Activated CD8-positive, alpha-beta memory T cell treated with anti-CD3 and anti-CD28 coated beads for 36 hours (primary cell): ENCODE results near the gene LTB4R2. TPM values are rescaled to one million over a fixed set of nuclear protein-coding genes. Genes with fewer than 3 reads are reported as not detected.

ENCODE experiments used
- CTCF ChIA-PET: fragments of 350-600 bp; sonication (Branson Sonifier 250); formaldehyde crosslinking; loops from one replicate; lab custom pipeline; 2021; ENCODE audit warnings: antibody characterized with exemption; lab: Charles Lee
- POLR2A ChIA-PET: fragments of 350-600 bp; sonication (Branson Sonifier 250); formaldehyde crosslinking; loops from one replicate; lab custom pipeline; 2021; ENCODE audit warnings: antibody characterized with exemption; lab: Charles Lee
- total RNA-seq, 2 experiments: library from RNA; stranded (reverse); gene quantifications; one replicate each; pipeline ENCODE4 v1.2.3, GENCODE V29; 2021

LTB4R2 gene
- 10 to 100 TPM in 1 of 2 experiments, 1 to 10 TPM in 1; 9.3 to 10.4 TPM for total RNA-seq

DNA sequence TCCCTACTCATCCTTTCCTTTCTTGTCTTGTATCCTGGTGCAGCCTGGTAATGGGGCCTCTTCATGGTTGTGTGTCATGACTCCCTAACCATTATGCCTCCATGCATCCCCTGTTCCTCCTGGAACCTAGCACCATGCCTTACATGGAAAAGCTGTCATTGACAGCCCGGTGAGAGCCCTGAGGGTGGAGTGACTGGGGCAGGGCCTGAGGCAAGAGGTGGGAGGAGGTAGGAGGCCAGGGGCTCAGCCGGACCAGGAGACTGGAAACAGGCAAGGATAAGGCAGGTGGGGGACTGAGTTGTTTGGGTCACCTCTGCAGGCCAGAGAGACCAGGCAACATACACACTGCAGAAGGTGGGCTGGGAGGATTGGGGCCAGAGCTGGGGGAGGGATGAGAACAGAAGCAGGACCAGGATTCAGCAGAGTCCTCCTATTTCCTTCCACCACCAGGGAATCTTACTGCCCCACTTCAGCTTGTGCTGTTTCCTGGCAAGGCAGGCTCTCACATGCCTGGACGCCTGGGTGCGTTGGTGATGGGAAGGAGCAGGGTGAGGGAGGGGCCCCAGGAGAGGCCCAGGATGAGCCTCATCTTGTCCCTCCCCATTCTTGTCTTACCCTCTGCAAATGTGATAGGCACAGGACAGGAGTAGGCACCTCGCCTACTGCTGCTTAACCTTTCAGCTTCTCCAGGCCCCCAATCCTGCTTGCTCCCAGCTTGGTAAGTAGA is at the start of gene LTB4R2:
Gene LTB4R2 (plus strand): TSS at position 603 of the 727 bp plus-strand sequence. CDS start 525 bp downstream, outside the sequence.
- CTCF ChIA-PET: interaction anchor here (0.8 to 8.6 kb wide), 10 partner anchors 11 to 127 kb away, joined by 3 to 57 read pairs (median 15); partner anchors contain the start of genes ADCY4, CBLN3, DHRS1 and KHNYN
- POLR2A ChIA-PET: interaction anchor here (0.9 to 2.6 kb wide), 4 partner anchors 9 to 121 kb away, joined by 3 to 21 read pairs (median 6); partner anchors contain the start of genes DHRS1, NOP9 and TINF2

- ChIA-PET CTCF (interaction anchor here (0.6 kb wide), 1 partner anchor 709 kb away, joined by 4 read pairs; no protein-coding TSS in a partner anchor), POLR2A (no interaction called here)
Observed at GRCh38 chr14:24260780-24261157, 49.2 kb upstream of the LTB4R2 start.

GRCh38 chr14:24261256-24261968 is 48.5 kb upstream of the LTB4R2 start:
- ChIA-PET POLR2A (no interaction called here), CTCF (interaction anchor here (0.6 kb wide), 1 partner anchor 709 kb away, joined by 4 read pairs; no protein-coding TSS in a partner anchor)

- POLR2A ChIA-PET: no interaction called here
- CTCF ChIA-PET: no interaction called here
Observed at GRCh38 chr14:24261969-24262327, 48.0 kb upstream of the LTB4R2 start.

DNA sequence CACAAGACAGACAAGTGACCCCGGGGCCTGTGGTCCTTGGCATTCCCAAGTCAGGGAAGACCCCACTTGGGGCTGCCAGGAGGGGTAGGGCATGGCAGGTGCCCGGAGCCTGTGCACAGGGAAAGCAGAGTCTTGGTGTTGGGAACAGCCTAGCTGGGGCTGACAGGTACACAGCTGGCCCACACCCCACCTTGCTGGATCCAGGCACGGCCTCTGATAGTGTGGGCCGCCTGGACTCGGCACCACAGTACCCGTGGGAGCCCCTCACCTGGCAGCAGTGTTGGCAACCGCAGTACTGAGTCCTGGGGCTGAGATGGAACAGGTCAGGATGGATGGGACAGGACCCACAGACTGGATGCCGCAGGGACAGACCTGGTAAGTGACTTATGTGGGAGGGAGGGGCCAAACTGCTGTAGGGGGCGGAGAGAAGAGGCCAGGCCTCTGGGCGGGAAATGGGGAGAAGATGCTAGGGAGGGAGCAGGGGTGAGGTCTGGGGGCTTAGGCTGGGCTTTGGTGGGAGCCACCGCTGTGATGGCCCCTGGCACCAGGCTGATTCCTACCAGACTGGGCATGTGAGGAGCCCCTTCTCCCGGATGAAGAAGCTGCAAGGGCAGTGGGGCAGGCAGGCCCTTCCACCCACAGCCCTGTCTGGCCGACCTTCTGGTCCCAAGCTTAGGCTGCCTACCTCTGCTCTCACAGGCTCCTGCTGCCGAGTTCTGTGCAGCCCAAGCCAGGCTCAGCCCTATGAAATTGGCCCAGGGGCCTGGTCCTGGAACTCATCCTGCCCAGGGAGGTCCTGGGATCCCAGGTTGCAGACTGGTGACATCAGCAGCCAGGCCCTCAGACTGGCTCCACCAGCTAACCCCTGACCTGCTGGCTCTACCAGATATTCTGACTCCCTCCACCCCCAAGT is 46.9 kb upstream of the LTB4R2 start, which contains the start of gene TGM1:
Gene TGM1 (minus strand): TSS at position 357 of the 913 bp plus-strand sequence. CDS start 825 bp downstream, outside the sequence.
- ChIA-PET POLR2A (no interaction called here), CTCF (no interaction called here)

GRCh38 chr14:24263848-24264247 is 46.1 kb upstream of the LTB4R2 start:
- ChIA-PET CTCF (interaction anchor here (0.5 kb wide), 1 partner anchor 104 kb away, joined by 4 read pairs; no protein-coding TSS in a partner anchor), POLR2A (no interaction called here)

DNA sequence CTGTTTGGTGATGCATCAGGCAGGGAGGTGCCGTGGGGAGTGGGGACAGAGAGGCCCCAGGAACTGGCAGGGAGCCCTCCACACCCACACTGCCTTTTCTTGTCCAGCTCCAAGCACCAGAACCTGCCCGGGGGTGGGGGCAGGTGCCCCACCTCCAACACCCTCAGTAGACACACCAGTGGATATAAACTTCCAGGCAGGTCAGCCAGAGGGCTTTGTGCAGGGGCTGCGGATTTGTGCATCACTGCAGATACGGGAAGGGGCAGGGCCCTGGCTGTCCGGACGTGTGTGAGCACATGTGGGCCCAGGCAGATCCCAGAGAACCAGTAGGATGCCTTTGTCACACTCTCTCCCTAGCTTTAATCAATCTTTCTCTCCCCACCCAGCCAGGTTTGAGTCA is 45.6 kb upstream of the LTB4R2 start:
- POLR2A ChIA-PET: no interaction called here
- CTCF ChIA-PET: interaction anchor here (0.5 kb wide), 1 partner anchor 105 kb away, joined by 4 read pairs; no protein-coding TSS in a partner anchor

GRCh38 chr14:24266344-24267244 is 43.3 kb upstream of the LTB4R2 start:
- ChIA-PET POLR2A (no interaction called here), CTCF (no interaction called here)

DNA sequence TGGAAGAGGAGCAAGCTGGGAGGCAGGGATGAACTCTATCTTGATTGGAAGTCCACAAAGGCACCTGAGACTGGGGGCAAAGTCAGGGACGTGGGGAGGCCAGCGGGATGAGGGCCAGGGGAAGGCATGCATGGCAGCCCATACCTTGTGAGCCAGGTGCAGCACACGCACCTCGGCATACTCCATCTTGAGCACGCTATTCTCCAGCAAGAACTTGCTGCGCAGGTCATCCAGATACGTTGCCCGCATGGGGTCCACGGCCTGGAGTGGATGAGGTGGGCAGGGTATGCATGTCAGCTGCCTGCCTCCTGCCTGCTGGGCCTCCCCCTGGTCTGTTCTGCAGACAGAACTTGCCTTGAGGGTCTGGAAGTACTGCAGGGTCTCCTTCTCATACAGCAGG is 42.4 kb upstream of the LTB4R2 start:
- POLR2A ChIA-PET: no interaction called here
- CTCF ChIA-PET: no interaction called here

GRCh38 chr14:24268225-24268624 is 41.7 kb upstream of the LTB4R2 start:
- POLR2A ChIA-PET: no interaction called here

GRCh38 chr14:24269368-24269767 is 40.6 kb upstream of the LTB4R2 start:
- ChIA-PET POLR2A (interaction anchor here (0.5 to 2.8 kb wide), 2 partner anchors 22 to 27 kb away, joined by 4 to 24 read pairs; partner anchors contain the start of gene TINF2), CTCF (interaction anchor here (1.1 to 3.8 kb wide), 2 partner anchors 27 to 28 kb away, joined by 5 to 17 read pairs; partner anchors contain the start of gene TINF2)

More at GRCh38 chr14:24268225-24268624, 41.7 kb upstream of the LTB4R2 start:
- CTCF ChIA-PET: no interaction called here

DNA sequence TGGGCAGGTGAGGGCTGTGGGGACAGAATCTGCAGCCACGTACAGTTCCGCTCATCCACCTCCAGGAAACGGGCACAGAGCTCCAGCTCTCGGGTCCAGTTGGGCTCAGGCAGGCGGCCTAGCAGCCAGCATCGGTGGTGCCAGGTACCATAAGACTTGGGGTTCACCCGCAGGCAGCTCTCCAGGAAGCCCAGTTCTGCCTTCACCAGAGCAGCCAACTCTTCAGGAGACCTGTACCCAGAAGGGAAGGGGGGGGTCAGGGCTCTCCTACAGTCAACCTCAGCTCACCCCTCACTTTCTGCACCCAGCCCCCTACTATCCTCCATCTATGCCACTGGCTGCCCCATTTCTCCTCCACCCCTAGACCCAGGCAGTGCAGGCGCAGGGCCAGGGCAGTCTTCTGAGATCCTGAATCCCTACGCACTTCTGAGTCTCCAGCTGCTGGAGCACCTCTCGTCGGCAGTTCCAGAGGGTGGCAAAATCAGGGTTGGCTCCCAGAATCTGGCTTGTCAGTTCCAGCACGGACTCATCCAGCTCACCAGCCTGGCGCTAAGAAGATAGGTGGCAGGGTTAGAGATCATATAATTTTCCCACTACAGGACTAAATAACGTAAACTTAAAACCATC is 39.9 kb upstream of the LTB4R2 start:
- ChIA-PET POLR2A (interaction anchor here (1.0 to 2.8 kb wide), 2 partner anchors 10 to 27 kb away, joined by 4 to 24 read pairs; partner anchors contain the start of gene TINF2), CTCF (interaction anchor here (1.1 to 3.8 kb wide), 6 partner anchors 23 to 38 kb away, joined by 3 to 17 read pairs (median 10); partner anchors contain the start of genes CIDEB and TINF2)

- POLR2A ChIA-PET: interaction anchor here (1.0 to 2.8 kb wide), 5 partner anchors 9 to 29 kb away, joined by 3 to 24 read pairs (median 4); partner anchors contain the start of genes DHRS1, NOP9 and TINF2
- CTCF ChIA-PET: interaction anchor here (0.7 to 3.8 kb wide), 11 partner anchors 9 to 76 kb away, joined by 3 to 17 read pairs (median 3); partner anchors contain the start of genes CIDEB, LTB4R, TINF2 and TM9SF1
Observed at GRCh38 chr14:24270537-24271133, 39.3 kb upstream of the LTB4R2 start.

GRCh38 chr14:24271134-24271833 is 38.7 kb upstream of the LTB4R2 start, which contains the start of gene RABGGTA:
Gene RABGGTA (minus strand): TSS chr14:24271597. CDS start chr14:24271115, 482 bp downstream.
- ChIA-PET POLR2A (interaction anchor here (0.6 to 2.8 kb wide), 6 partner anchors 8 to 43 kb away, joined by 3 to 24 read pairs (median 4); partner anchors contain the start of genes DHRS1, NOP9 and TINF2), CTCF (interaction anchor here (0.7 to 3.8 kb wide), 12 partner anchors 8 to 77 kb away, joined by 3 to 17 read pairs (median 3); partner anchors contain the start of genes CIDEB, LTB4R, TINF2 and TM9SF1)

DNA sequence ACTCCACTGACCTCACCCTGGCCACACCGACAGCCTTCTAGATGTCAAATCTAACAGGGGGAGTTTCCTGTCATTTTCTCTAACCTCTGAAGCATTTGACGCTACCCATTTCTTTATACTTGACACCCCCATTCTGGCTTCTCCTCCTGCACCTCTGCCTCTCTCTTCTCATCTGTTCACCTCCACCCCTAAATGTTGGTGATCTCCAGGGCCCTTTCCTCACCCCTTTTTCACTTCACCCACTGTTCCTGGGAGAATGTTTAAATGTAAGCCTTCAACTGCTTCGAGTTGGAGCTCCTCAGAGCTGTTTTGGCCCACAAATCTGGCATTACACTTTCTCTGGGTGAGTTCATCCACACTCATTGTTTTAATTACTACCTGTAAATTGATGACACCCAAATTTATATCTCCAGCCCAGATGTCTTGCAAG is 38.1 kb upstream of the LTB4R2 start:
- ChIA-PET POLR2A (interaction anchor here (0.6 to 2.8 kb wide), 4 partner anchors 25 to 43 kb away, joined by 3 to 24 read pairs (median 6); partner anchors contain the start of genes DHRS1, NOP9 and TINF2), CTCF (interaction anchor here (0.9 to 3.8 kb wide), 8 partner anchors 8 to 78 kb away, joined by 3 to 17 read pairs (median 4); partner anchors contain the start of genes TINF2 and TM9SF1)
